Stimulated activated CD8-positive, alpha-beta memory T cell treated with anti-CD3 and anti-CD28 coated beads, Interleukin-4, amount 100 ng/mL, for 48 hours (primary cell): Measurements from ENCODE around the gene NCOA1.
"Not testable (repeated sequence)": the region's sequence is repeated elsewhere in the genome, so short reads cannot be mapped to it uniquely, and the experiment has no call there.

Experiments
- DNase-seq: peaks from one replicate; pipeline ENCODE4 v3.0.0-alpha.2; 2020

The NCOA1 gene

DNA sequence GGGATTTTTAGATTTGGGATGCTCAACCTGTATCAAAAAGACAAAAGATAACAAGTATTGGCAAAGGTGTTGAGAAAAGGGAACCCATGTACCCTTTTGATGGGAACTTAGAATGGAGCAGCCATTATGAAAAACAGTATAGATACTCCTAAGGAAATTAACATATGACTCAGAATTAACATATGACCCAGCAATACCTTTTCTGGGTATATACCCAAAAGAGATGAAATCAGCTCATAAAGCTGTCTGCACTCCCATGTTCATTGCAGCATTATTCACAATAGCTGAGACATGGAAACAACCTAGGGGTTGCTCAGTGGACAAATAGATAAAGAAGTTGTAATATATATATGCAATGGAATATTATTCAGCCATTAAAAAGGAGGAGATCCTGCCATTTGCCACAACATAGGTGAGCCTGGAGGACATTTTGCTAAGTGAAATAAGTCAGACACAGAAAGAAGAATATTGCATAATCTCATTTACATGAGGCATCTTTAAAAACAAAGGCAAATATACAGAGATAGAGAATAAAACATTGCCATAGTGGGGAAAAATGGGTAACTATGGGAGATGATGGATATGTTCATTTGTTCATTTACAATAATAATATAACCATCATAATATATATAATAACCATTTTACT is 160.1 kb downstream of the NCOA1 start:
- no peak for DNase-seq

DNA sequence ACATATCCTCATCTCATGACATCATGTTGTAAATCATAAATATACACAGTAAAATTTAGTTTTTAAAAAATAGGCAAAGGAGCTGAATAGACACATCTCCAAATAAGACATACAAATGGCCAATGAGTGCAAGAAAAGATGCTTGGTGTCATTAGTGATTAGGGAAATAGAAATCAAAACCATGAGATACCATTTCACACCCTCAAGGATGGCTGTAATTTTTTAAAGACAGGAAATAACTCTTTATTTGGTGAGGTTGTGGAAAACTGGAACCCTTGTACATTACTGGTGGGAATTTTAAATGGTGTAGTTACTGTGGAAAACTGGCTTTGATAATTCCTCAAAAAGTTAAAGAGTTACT is 160.6 kb downstream of the NCOA1 start:
- no peak for DNase-seq

DNA sequence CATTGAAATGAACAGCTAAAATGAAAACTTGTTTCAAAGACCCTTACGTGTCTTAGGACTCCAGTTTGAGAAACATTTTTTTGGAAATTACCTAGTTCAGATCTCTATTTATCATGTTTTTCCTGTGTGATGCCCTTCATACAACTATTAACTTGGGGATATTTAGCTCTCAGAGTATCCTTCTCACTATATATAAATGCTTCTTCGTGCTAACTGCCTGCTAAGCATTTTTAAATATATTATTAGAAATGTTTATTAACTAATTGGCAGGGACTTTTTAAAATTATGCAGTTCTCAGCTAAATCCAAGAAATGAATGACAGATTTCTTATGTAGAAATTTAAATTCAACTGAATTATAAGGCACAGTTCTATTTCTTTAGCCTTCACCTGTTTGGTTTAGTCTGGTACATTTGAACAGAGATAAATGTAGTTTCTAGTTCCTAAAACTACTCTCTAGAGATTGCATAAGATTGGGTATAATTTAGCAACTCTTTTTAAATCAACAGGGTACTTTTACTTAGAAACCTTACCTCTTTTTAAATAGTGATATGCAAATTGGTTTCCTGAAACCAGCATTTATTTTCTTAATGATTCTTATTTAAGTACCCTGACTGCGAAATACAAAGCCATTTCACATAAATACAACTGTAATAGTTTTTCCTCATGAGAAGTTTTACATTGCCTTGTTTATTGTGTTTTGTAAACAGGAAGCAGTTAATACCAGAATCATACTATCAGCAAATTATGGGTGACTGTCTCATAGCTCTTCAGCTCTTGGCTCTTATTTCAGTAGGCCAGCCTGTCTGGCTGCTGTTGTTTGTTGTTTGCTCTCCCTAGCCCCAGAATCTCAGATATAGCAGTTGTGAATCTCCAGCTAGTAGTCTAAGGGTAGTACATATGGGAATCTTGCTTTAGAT is 161.5 kb downstream of the NCOA1 start:
- DNase-seq = no peak

DNA sequence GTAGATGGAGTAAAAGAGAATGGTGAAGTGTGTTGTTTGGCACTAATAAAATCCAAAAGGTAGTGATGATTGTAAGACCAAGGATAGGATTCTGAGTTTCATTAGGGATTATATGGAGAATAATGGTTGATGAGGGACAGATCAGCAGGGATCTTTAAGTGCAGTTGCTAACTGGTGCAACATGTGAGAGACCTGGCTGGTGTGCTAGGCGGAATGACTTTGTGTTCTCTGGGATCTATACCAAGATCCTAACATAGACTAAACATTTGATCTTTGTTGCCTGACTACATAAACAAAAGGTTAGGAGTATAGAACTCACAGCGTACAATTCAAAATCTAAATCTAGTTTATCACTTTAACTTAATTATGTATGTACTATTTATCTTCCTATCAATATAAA is 166.8 kb downstream of the NCOA1 start:
- DNase-seq = no peak

DNA sequence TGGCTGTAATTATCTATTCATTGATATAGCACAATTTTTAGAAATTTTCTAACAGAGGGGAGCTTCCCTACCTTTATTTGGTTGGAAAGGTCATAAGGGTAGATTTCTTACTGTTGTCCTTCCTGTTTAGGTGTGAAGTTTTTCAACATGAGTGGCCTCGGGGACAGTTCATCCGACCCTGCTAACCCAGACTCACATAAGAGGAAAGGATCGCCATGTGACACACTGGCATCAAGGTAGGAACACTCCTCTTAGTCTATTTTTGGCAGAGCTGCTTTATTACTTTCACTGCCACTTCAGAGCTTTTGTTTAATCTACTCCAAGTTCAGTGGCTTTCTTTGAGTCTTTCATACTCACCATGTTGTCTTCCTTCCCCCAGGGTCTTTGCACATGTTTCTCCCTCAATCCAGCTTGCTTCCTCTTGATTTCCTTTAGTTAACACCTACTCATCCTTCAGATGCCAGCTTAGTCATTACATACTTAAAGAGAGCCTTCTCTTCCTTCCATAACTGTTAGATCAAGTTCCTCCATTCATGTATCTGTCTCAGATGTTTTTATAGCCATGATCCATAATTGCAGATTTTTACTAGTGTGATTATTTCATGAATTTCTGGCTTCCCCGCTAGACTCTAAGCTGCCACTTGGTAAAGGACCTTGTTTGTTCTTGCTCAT is 167.6 kb downstream of the NCOA1 start:
- DNase-seq = no peak

DNA sequence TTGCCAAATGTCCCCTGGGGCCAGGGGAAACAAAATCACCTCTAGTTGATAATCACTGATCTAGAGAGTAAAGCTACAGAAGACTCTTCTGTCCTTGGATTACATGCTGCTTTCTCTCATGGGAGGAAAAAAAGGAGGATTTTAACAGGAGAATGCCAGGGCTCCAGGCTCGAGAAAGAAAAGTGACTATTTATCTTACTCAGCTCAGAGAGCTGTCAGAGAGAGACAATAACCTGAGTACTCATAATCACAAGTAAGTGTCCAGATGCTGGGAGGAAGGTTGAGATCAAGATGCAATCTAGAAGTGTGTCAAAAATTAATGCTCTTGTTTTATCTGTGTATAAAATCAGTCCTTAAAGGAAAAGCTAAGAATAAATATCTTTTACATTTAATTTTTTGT is 168.8 kb downstream of the NCOA1 start:
- no peak for DNase-seq

DNA sequence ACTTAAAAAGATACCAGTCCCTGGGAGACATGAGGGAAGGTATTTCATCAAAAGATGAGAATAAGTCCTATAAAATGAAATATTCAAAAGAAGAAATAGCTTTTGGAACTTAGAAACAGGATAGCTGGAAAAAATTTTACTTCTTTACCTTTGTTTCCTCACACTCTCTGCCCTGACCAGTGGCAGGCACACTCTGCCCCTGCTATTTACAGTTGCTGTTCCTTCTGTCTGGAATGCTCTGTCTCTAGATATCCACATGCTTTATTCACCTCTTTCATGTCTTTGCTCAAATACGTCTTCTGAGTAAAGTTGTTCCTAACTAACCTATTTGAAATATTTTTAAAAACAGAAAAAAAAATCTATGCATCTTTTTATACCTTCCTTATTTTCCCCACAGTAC is 176.5 kb downstream of the NCOA1 start:
- no peak for DNase-seq

DNA sequence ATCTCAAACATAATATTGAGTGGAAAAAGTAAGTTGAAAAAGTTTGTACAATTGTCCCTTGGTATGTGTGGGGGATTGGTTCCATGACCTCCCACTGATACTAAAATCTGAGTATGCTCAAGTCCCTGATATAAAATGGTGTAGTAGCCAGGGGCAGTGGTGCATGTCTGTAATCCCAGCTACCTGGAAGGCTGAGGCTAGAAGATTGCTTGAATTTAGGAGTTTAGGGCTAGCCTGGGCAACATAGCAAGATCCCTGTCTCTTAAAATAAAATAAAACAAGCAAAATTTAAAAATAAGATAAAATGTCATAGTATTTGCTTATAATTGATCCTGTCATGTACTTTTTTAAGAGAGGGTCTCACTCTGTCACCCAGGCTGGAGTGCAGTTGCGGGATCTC is 180.2 kb downstream of the NCOA1 start:
- no peak for DNase-seq

DNA sequence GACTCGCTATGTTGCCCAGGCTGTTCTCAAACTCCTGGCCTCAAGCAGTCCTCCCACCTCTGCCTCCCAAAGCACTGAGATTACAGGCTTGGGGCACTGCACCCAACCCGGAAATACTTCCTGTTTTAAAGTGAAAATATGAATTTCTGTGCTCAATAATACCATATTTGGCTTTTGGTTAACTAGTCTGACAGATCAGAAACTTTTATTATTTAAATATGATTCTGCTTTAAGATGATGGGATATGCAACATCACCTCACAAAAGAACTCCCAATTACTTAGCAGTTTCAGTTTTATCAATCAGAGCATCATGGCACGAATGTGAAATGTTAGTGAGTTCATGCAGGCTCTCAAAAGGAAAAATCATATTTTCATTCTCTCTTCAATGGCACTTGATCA is 181.5 kb downstream of the NCOA1 start:
- DNase-seq = no peak

DNA sequence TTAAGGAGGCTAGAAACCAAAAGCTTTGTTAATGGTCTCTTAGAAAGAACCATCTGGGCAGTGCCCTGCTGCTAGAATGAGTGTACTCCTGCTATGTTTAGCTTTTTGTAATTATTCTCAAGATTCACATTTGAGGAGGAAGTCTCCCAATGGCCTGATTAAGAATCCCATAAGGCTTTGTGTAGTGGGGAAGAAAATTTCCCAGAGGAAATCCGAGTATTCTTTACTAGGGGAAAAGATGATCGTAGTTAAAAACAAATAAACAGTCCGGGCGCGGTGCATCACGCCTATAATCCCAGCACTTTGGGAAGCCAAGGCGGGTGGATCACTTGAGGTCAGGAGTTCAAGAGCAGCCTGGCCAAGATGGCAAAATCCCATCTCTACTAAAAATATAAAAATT is 184.3 kb downstream of the NCOA1 start:
- DNase-seq = no peak

DNA sequence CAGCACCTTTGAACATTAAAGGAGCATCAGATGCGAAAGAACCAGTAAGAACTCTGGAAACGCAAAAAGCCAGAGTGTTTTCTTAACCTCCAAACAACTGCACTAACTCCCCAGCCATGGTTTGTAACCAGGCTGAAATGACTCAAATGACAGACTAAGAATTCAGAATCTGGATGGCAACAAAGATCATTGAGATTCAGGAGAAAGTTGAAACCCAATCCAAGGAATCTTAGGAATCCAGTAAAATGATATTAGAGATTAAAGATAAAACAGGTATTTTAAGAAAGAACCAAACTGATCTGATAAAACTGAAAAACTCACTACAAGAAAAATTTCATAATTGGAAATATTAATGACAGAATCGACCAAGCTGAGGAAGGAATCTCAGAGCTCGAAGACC is 185.4 kb downstream of the NCOA1 start:
- DNase-seq = no peak

DNA sequence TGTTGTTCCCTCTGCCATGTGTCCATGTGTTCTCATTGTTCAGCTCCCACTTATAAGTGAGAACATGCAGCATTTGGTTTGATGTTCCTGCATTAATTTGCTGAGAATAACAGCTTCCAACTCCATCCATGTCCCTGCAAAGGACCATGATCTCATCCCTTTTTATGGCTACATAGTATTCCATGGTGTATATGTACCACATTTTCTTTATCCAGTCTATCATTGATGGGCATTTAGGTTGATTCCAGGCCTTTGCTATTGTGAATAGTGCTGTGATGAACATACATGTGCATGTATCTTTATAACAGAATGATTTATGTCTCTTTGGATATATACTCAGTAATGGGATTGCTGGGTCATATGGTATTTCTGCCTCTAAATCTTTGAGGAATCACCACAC is 187.0 kb downstream of the NCOA1 start:
- not testable (repeated sequence) for DNase-seq

DNA sequence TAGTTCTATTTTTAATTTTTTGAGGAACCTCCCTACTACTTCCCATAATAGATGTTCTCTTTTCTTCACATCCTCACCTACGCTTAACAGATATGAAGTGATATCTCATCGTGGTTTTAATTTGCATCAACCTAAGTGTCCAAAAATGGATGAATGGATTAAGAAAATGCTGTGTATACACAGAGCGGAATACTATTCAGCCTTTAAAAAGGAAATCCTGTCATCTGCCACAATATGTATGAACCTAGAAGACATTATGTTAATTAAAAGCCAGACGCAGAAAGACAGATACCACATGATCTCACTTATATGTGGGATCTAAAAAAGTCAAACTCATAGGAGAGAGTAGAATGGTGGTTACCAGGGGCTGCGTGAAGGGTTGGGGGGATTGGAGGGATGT is 189.1 kb downstream of the NCOA1 start:
- DNase-seq = no peak

DNA sequence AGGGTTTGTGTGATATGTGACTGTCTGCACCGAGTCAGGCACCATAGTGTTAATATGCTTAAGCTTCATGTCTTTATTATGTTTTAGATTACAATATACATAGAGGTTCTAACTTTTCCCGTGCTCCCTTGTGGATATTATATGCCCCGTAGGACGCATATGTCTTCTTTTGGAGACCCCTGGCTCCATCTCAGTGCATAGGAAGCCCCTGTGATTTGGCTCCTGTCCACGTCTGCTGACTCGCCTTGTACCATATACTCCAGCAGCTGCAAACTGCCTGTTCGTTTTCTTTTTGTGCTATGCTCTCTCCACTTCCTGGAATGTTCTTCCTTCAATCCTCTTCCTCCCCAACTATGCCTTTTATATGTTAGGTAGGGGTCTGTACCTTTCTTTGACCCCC is 191.2 kb downstream of the NCOA1 start:
- no peak for DNase-seq

DNA sequence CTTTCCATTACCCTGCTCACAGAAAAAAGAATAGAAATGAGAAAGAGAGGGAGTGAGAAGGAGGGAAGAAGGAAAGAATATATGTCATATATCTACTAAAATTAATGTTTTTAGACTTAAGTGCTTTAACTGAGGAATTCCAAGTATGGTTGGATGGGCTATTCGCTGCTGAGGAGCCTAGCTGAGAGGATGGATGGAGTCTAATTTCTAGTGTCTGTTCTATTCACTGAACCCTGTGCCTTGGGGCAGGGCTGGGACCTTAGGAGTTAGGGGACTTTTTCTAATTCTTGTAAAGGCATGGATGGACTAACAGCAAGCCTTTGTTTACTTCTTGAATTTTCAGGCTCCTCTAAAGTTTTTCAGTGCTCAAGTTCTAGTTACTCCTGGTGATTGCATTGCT is 192.4 kb downstream of the NCOA1 start:
- DNase-seq = no peak

DNA sequence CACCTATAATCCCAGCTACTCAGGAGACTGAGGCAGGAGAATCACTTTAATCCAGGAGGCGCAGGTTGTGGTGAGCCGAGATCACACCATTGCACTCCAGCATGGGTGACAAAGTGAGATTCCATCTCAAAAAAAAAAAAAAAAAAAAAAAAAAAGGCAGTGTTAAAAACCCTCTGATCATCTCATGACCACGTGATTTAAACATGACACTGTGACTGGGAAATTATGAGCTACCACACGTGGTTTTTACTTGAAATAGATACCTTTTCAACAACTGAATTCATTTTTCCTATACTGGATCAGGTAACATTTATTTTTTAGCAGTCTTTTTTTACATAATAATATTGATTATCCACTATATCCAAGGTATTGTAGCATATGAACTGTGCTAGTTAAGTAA is 199.5 kb downstream of the NCOA1 start:
- DNase-seq = no peak

DNA sequence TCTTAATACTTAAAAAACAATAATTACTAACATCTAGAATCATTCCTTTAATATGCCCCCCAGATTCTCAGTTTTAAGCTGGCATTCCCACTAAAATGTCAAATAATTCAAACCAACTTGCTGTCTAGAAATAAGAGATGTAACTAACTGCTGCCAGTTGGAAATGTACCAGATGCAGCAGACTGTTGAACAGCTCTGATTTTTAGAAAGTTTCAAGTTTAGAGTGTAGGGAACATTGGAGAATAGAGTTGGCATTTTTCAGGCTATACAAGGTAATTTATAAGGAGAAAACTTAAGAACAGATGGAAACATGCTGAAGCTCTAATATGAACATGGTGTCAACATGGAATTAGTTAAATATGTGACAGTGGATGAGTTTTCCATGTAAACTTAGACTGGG is 200.8 kb downstream of the NCOA1 start:
- no peak for DNase-seq

DNA sequence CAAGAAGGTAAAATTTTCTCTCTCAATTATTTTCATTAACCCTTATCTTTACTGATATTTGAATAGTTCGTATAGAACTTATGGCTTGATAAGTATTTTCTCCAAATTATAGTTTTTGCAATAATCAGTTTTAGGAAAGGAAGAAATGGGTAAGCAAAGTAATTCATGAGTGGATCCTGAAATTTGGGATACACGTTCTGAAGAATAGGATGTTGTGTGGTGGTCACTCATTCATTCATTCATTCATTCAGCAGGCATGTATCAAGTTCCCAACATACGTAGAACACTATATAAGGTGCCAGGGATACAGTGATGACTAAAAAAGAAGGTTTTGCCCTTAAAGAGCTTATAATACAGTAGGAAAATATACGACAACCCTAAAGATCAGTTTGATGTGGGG is 206.7 kb downstream of the NCOA1 start:
- no peak for DNase-seq

DNA sequence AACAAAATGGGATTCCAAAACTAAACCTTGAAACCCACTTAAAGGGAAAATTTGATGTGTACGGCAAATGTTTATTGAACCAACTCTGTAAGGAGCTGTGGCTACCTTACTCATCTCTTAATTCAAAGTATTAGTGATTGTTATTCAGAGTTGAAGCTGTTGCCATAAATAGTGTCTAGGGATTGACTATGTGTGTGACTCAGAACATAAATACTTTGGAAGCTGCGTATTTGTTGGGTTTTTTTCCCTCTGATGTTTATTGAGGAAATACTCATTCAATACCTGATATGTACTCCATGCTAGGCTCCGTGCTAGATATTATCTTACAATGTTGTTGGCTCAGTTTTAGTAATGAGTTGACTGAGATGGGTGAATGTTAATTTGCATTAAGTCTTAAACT is 211.7 kb downstream of the NCOA1 start:
- no peak for DNase-seq

DNA sequence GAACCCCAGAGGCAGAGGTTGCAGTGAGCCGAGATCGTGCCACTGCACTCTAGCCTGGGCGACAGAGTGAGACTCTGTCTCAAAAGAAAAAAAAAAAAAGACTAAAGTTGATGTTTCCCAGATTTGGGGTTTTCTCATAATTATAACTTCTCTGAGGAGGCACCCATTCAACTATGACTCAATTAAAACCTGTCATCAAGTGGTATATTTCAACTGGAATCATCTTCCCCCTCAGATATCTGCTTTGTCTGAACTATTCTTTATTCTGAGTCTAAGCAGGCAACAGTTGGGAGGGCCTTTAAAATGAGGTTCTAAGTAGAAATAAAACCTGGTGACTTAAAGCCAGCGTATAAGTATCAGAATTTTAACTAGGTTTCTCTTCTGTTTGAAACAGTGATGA is 213.6 kb downstream of the NCOA1 start:
- no peak for DNase-seq

DNA sequence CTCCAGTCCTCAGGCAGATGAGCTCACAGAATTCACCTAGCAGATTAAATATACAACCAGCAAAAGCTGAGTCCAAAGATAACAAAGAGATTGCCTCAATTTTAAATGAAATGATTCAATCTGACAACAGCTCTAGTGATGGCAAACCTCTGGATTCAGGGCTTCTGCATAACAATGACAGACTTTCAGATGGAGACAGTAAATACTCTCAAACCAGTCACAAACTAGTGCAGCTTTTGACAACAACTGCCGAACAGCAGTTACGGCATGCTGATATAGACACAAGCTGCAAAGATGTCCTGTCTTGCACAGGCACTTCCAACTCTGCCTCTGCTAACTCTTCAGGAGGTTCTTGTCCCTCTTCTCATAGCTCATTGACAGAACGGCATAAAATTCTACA is 216.1 kb downstream of the NCOA1 start:
- DNase-seq = no peak

DNA sequence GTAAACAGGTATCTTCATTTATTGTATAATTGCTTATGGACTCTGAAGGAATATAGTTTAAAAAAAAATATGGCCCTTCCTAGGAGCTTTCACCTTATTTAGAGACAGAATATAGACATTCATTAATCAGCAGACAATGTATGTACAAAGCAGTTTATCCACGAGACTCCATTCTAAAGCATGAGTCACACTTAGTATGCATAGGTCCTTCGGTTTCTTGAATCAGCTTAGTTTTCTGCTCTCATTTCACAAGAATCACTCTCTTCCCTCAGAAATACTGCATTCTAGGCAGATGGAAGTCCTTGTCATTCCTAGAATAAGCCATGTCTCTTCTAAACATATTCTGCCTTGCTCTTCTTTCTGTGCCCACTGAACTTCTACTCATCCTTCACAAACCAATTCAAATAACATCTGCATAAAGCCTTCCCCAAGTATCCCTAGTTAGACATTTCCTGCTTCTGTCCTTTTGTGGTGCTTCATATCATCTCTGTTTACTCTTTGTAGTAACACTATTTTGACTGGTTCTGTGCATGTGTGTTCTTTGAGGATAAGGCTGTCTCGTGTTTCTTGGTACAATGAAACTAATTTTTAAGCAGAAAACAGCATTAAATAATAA is 217.6 kb downstream of the NCOA1 start:
- no peak for DNase-seq

DNA sequence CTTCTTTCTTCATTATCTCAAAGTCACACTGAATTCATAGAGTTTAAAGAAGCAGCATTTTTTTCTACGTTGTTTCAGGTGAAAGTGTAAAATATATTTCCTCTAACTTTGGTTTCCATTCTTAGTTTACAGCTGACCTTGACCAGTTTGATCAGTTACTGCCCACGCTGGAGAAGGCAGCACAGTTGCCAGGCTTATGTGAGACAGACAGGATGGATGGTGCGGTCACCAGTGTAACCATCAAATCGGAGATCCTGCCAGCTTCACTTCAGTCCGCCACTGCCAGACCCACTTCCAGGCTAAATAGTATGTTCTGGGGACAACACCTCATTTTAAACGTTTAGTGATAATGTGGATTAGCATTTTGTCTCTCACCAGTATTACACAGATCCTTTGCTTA is 219.8 kb downstream of the NCOA1 start:
- DNase-seq = no peak

DNA sequence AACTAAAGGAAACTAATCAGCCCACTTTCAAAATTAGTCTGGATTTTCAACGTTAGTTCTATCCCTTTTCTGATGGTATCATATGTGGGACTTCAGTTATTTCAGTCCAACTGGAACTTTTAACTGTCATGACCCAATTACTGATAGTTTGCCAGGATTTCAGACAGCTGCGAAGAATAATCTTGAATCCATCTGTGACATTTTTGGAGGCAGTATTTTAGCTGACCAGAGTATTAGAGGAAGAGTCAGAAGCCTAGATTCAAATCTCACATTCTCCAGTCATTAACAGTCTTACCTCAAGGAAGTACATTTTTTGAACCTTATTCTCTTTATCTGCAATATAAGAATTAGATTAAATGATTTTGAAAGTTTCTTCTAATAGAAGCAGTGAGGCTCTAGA is 220.8 kb downstream of the NCOA1 start:
- DNase-seq = no peak
